HCT116 (cell line): ENCODE results near the gene NAALADL2. TPM values are rescaled to one million over a fixed set of nuclear protein-coding genes. Genes with fewer than 3 reads are reported as not detected.
A peak's percentile ranks its signal among the peaks of the same experiment; 100 is the strongest.

Source experiments
- ATAC-seq: fragments of 200-7000 bp; cut with Tn5 transposase; 2 replicates; pipeline ENCODE4 v1.9.1; 2020; ENCODE audit warnings: mild to moderate bottlenecking, moderate library complexity
- BruUV-seq: library from RNA; stranded (reverse); fragments of 400-500 nt; replicated peaks from 2 replicates; lab custom pipeline; 2021; lab: Mats Ljungman, UMichigan
- CTCF ChIA-PET: fragments of 300-600 bp; sonication (Branson Sonifier 250); formaldehyde crosslinking; loops from one replicate; lab custom pipeline; 2021; ENCODE audit warnings: antibody characterized with exemption; lab: Charles Lee
- POLR2A ChIA-PET: fragments of 300-600, 350-600 bp; sonication (Branson Sonifier 250); formaldehyde crosslinking; loops from one replicate; lab custom pipeline; 2021; ENCODE audit warnings: antibody characterized with exemption; lab: Charles Lee
- RAD21 ChIA-PET, 2 experiments: fragments of 300-600 bp; sonication (Branson Sonifier 250); formaldehyde crosslinking; loops; one replicate each; lab custom pipeline; 2023; ENCODE audit warnings: low total read pairs in 2 of 2; ENCODE audit not compliant: uncharacterized antibody in 2 of 2, unreplicated experiment in 2 of 2, low non-redundant PET in 1 of 2; lab: Charles Lee
- DNase-seq: peaks from one replicate; pipeline ENCODE4 v3.0.0-alpha.2; 2010; ENCODE audit warnings: low read depth, low spot score
- H2AFZ ChIP-seq: fragments of 200-600 bp; shearing (Covaris generic), sonication (generic); 2 replicates; pipeline ENCODE4 v1.6.1; 2017; ENCODE audit warnings: low read depth, mixed run types, mixed read lengths, antibody characterized with exemption, low read length; ENCODE audit not compliant: poor library complexity, severe bottlenecking
- H3K27ac ChIP-seq: 2 replicates; pipeline ENCODE4 v1.5.1; 2012; ENCODE audit warnings: low read depth, low read length
- H3K27me3 ChIP-seq: fragments of 200-600 bp; sonication (generic); 2 replicates; pipeline ENCODE4 v1.6.1; 2016; ENCODE audit warnings: mixed run types, low read length, mixed read lengths; ENCODE audit not compliant: insufficient read depth
- H3K36me3 ChIP-seq, 2 experiments: fragments of 200-500 bp in 1 of 2; fragments of 200-600 bp in 1 of 2; sonication (Bioruptor generic) in 1 of 2; sonication (generic) in 1 of 2; 2 replicates each; pipeline versions ENCODE4 v1.5.1 to v1.6.1; 2014 to 2016; ENCODE audit warnings: low read length in 2 of 2, inconsistent platforms in 1 of 2, mixed read lengths in 1 of 2, mixed run types in 1 of 2; ENCODE audit not compliant: insufficient read depth in 2 of 2, control insufficient read depth in 1 of 2
- H3K4me1 ChIP-seq, 2 experiments: fragments of 200-600 bp in 1 of 2; sonication (generic) in 1 of 2; 2 replicates each; pipeline versions ENCODE4 v1.5.1 to v1.6.1; 2012 to 2017; ENCODE audit warnings: low read length in 2 of 2, inconsistent platforms in 1 of 2, mild to moderate bottlenecking in 1 of 2, mixed read lengths in 1 of 2, mixed run types in 1 of 2, moderate library complexity in 1 of 2; ENCODE audit not compliant: insufficient read depth in 2 of 2, control insufficient read depth in 1 of 2
- H3K4me2 ChIP-seq: fragments of 200-600 bp; sonication (generic); 2 replicates; pipeline ENCODE4 v1.6.1; 2017; ENCODE audit warnings: mixed run types, low read length, mixed read lengths
- H3K4me3 ChIP-seq, 2 experiments: fragments of 200-600 bp in 1 of 2; sonication (generic) in 1 of 2; replicated peaks in 1 of 2; 2 replicates each; pipeline ENCODE4 v1.5.1; 2011 to 2016; ENCODE audit warnings: low read length in 2 of 2, control low read depth in 1 of 2, low read depth in 1 of 2, mild to moderate bottlenecking in 1 of 2, mixed read lengths in 1 of 2, mixed run types in 1 of 2
- H3K79me2 ChIP-seq: fragments of 200-600 bp; sonication (generic); 2 replicates; pipeline ENCODE4 v1.6.1; 2017; ENCODE audit warnings: mild to moderate bottlenecking, mixed run types, low read length, moderate library complexity, mixed read lengths; ENCODE audit not compliant: insufficient read depth
- H3K9ac ChIP-seq: fragments of 200-600 bp; sonication (generic); 2 replicates; pipeline ENCODE4 v1.6.1; 2016; ENCODE audit warnings: low read length, mixed read lengths
- H3K9me2 ChIP-seq: fragments of 200-600 bp; sonication (generic), shearing (Covaris generic); 2 replicates; pipeline ENCODE4 v1.6.1; 2017; ENCODE audit warnings: mixed run types, mild to moderate bottlenecking, moderate library complexity; ENCODE audit not compliant: insufficient read depth
- H3K9me3 ChIP-seq, 2 experiments: fragments of 200-500 bp in 1 of 2; fragments of 200-600 bp in 1 of 2; sonication (Bioruptor generic) in 1 of 2; sonication (generic) in 1 of 2; 2 replicates each; pipeline ENCODE4 v1.6.1; 2014 to 2017; ENCODE audit warnings: low read length in 2 of 2, mixed read lengths in 2 of 2, inconsistent platforms in 1 of 2, low read depth in 1 of 2, mild to moderate bottlenecking in 1 of 2, mixed run types in 1 of 2, moderate library complexity in 1 of 2; ENCODE audit not compliant: control insufficient read depth in 1 of 2, insufficient read depth in 1 of 2
- H4K20me1 ChIP-seq: fragments of 200-600 bp; sonication (generic), shearing (Covaris generic); 2 replicates; pipeline ENCODE4 v1.6.1; 2017; ENCODE audit warnings: mixed run types, mild to moderate bottlenecking, moderate library complexity; ENCODE audit not compliant: insufficient read depth
- ATF3 ChIP-seq: IDR thresholded peaks from 2 replicates; pipeline ENCODE4 v1.6.1; 2012
- CBX3 ChIP-seq: IDR thresholded peaks from 2 replicates; pipeline ENCODE4 v1.6.1; 2012; ENCODE audit warnings: low read depth
- CEBPB ChIP-seq: IDR thresholded peaks from 2 replicates; pipeline ENCODE4 v1.6.1; 2012; ENCODE audit warnings: low read depth
- EGR1 ChIP-seq: IDR thresholded peaks from 2 replicates; pipeline ENCODE4 v1.6.1; 2012; ENCODE audit warnings: low read depth
- ELF1 ChIP-seq: IDR thresholded peaks from 2 replicates; pipeline ENCODE4 v1.6.1; 2012; ENCODE audit warnings: low read depth, borderline replicate concordance
- EZH2 ChIP-seq: fragments of 200-600 bp; sonication (generic); IDR thresholded peaks from 2 replicates; pipeline ENCODE4 v1.6.1; 2017; ENCODE audit warnings: antibody characterized with exemption, mixed run types
- EZH2phosphoT487 ChIP-seq: fragments of 200-600 bp; IDR thresholded peaks from 2 replicates; pipeline ENCODE4 v1.6.1; 2018; ENCODE audit warnings: antibody characterized with exemption, borderline replicate concordance
- FOSL1 ChIP-seq: IDR thresholded peaks from 2 replicates; pipeline ENCODE4 v1.6.1; 2012; ENCODE audit warnings: low read depth
- JUND ChIP-seq: IDR thresholded peaks from 2 replicates; pipeline ENCODE4 v1.6.1; 2012
- MAX ChIP-seq: IDR thresholded peaks from 2 replicates; pipeline ENCODE4 v1.6.1; 2012
- SP1 ChIP-seq: IDR thresholded peaks from 2 replicates; pipeline ENCODE4 v1.6.1; 2012; ENCODE audit warnings: low read depth
- SRF ChIP-seq: IDR thresholded peaks from 2 replicates; pipeline ENCODE4 v1.6.1; 2012; ENCODE audit warnings: low read depth
- ZBTB33 ChIP-seq: IDR thresholded peaks from 2 replicates; pipeline ENCODE4 v1.6.1; 2011; ENCODE audit warnings: mild to moderate bottlenecking, low read length, moderate library complexity; ENCODE audit not compliant: insufficient replicate concordance; ENCODE audit errors: extremely low read depth
- ZFX ChIP-seq: fragments of 450-650 bp; IDR thresholded peaks from 2 replicates; pipeline ENCODE4 v1.6.1; 2017
- intact Hi-C: fragments of 100-400 bp; cut with micrococcal nuclease; formaldehyde crosslinking; loops from 2 replicates; pipeline ENCODE4 v1.10.0; 2022
- total RNA-seq: library from RNA; stranded (reverse); gene quantifications from one replicate; pipeline ENCODE4 v1.2.1, GENCODE V29; 2021; ENCODE audit not compliant: unreplicated experiment

Gene NAALADL2
- total RNA-seq, 1 experiment from 2014 or later = 2.9 TPM

GRCh38 chr3:175453361-175453760 is 594.2 kb downstream of the NAALADL2 start:
- ATAC-seq = no peak

GRCh38 chr3:175456466-175456865 is 597.3 kb downstream of the NAALADL2 start:
- DNase-seq (no peak), ATAC-seq (no peak)
- Histone ChIP-seq H3K4me2 (no peak overlapping the region), H3K79me2 (no peaks in the 10 kb centered on the region), H3K27me3 (no peaks in the 10 kb centered on the region), H3K27ac (no peak overlapping the region), H3K4me1 (no peaks in the 10 kb centered on the region), H3K9me2 (no peaks in the 10 kb centered on the region), H4K20me1 (no peaks in the 10 kb centered on the region), H3K4me3 (no peak overlapping the region), H3K9me3 (no peaks in the 10 kb centered on the region), H2AFZ (no peak overlapping the region), H3K9ac (no peak overlapping the region), H3K36me3 (no peaks in the 10 kb centered on the region)
- ChIA-PET POLR2A (no interaction called here), CTCF (no interaction called here), RAD21 (interaction anchor here in 1 of 2 experiments (0.6 kb wide), 1 partner anchor 34 kb away, joined by 3 read pairs; no protein-coding TSS in a partner anchor)
- intact Hi-C loops = no loop called here
- TF ChIP-seq ZBTB33 (no peak), CEBPB (peak; percentile 25; the same call in 1 of the 2 replicates)
- BruUV-seq = no TSS peak

More at GRCh38 chr3:175453361-175453760, 594.2 kb downstream of the NAALADL2 start:
- no peaks in the 10 kb centered on the region for H3K79me2 ChIP-seq
- H3K27ac ChIP-seq = no peak overlapping the region
- ChIA-PET POLR2A (no interaction called here), RAD21 (no interaction called here), CTCF (no interaction called here)
- DNase-seq = no peak
- no peaks in the 10 kb centered on the region for H3K36me3 ChIP-seq
- no peaks in the 10 kb centered on the region for H4K20me1 ChIP-seq
- no peaks in the 10 kb centered on the region for H3K4me1 ChIP-seq
- no peaks in the 10 kb centered on the region for H3K9me3 ChIP-seq
- H3K4me3 ChIP-seq = no peak overlapping the region
- H3K27me3 ChIP-seq = no peaks in the 10 kb centered on the region
- intact Hi-C loops = no loop called here
- TF ChIP-seq SRF (no peak), EZH2phosphoT487 (no peak), ATF3 (no peak), EZH2 (no peak), MAX (no peak), CEBPB (no peak), ZFX (no peak), SP1 (no peak), CBX3 (no peak), JUND (no peak), ELF1 (no peak), EGR1 (no peak), FOSL1 (no peak)
- no peak overlapping the region for H3K4me2 ChIP-seq
- BruUV-seq = no TSS peak
- no peak overlapping the region for H2AFZ ChIP-seq
- no peaks in the 10 kb centered on the region for H3K9me2 ChIP-seq
- no peak overlapping the region for H3K9ac ChIP-seq
